D721Med (cell line): ENCODE measurements around the gene GAS7.

Source experiments
- DNase-seq: peaks from one replicate; pipeline ENCODE4 v3.0.0; 2011; ENCODE audit warnings: low spot score; ENCODE audit not compliant: insufficient read length
- FAIRE-seq: peaks from 2 replicates; lab custom pipeline; 2011; peaks lifted over from hg19 to GRCh38; lab: Jason Lieb, UNC
- TF ChIP-seq, protein P1 (sequence below): IDR thresholded peaks from 2 replicates; pipeline ENCODE4 v1.5.1; 2012; ENCODE audit warnings: mild to moderate bottlenecking, control low read depth; ENCODE audit not compliant: insufficient read depth; ENCODE audit errors: missing control alignments

GAS7 gene

DNA sequence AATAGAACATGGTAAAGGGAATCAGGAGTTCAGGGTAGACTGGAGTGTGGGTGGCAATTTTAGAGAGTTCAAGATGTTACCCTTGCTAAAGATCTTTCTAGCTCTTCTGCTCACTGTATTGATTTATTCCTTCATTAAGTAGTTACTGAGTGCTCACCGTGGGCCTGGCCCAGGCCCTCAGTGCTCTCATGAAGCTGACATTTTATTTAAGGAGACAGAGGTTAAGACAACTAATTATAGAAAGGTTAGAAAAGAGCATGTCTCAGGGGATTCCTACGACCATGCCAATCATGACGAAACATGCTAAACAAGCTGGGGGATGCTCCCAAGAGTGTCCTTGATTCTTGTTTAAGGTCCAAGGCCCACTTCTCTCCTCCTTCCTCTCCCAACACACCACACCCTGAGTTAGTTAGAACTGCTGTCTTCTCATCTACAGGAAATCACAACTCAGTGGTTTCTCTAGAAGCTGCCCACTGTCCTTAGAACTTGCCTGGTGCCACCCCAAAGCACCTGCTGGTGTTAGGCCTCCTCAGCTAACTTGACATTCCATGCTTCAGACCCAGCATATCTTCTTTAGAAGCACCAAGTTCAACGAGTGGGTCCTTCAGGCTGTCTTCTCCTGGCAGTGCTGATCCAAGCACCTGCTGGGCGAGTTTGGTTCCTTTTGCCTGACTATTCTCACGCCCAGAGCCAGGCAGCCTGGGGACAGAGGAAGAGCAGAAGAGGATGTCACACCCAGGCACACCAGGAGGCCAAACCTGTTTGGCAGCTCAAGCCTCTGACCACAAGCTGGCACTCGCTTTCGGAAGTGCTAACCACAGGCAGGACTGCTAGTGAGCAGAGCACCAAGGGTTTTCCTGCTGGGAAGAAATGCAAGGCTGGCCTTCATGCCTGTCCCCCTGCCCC lies 79.0 kb downstream of the GAS7 start:
- DNase-seq (no peak), FAIRE-seq (no peak)
- TF ChIP-seq, protein P1, sequence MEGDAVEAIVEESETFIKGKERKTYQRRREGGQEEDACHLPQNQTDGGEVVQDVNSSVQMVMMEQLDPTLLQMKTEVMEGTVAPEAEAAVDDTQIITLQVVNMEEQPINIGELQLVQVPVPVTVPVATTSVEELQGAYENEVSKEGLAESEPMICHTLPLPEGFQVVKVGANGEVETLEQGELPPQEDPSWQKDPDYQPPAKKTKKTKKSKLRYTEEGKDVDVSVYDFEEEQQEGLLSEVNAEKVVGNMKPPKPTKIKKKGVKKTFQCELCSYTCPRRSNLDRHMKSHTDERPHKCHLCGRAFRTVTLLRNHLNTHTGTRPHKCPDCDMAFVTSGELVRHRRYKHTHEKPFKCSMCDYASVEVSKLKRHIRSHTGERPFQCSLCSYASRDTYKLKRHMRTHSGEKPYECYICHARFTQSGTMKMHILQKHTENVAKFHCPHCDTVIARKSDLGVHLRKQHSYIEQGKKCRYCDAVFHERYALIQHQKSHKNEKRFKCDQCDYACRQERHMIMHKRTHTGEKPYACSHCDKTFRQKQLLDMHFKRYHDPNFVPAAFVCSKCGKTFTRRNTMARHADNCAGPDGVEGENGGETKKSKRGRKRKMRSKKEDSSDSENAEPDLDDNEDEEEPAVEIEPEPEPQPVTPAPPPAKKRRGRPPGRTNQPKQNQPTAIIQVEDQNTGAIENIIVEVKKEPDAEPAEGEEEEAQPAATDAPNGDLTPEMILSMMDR = no peak

DNA sequence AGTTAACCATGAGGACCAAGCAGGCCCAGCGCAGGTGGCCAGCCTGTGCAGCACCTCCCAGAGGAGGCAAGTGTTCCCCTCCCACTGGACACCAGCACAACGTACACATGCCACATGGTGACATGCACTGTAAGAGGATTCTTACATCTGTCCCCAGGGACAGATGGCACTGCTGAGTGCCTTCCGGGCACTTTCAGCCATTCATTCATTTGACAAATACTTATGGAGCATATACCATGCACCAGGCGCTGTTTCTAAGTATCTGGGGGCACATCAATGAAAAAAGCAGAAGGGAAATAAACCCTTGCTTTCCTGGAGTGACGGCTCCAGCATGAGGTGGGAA lies 79.6 kb downstream of the GAS7 start:
- FAIRE-seq (no peak), DNase-seq (no peak)
- TF ChIP-seq, protein P1 = no peak

DNA sequence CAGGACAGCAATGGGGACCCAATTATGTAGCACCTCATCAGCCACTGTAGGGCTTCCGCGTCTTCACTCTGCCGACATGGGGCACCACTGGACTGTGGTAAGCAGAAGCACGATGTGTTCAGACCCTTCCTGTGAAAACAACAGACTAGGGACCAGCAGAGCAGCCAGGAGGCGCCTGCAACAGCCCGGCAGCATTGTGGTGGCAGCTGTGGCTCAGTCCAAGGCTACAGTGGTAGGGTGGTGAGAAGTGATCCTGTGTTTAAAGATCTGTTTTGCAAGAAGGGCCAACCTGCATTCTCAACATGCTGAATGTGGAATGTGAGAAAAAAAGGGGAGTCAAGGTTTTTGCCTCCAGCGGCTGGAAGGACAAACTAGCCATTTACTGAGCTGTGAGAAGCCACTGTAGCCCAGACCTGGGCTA lies 80.8 kb downstream of the GAS7 start:
- DNase-seq (no peak), FAIRE-seq (no peak)
- TF ChIP-seq, protein P1 = no peak

DNA sequence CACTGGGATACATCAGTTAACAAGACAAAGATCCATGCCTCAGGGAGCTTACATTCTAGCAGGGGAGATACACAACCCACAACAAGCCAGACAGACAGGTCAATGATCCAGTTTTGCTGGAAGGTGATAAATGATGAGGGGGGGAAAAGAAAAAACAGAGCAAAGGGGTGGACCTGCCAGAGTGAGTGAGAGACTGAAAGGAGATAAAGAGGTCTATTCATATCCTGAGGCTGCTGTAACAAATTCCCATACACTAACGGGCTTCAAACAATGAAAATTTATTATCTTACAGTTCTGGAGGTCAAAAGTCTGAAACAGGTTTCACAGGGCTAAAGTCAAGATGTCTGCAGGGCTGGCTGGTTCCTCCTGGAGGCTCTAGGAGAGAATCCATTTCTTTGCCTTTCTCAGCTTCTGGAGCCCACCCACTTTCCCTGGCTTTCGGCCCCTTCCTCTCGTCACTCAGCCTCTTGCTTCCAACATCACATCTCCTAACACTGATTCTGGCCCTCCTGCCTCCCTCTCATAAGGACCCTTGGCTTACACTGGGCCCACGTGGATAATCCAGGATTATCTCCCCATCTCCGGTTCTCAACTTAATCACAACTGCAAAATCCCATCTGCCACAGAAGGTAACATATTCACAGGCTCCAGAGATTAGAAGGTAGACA lies 81.5 kb downstream of the GAS7 start:
- no peak for DNase-seq
- no peak for FAIRE-seq
- TF ChIP-seq, protein P1 = no peak

DNA sequence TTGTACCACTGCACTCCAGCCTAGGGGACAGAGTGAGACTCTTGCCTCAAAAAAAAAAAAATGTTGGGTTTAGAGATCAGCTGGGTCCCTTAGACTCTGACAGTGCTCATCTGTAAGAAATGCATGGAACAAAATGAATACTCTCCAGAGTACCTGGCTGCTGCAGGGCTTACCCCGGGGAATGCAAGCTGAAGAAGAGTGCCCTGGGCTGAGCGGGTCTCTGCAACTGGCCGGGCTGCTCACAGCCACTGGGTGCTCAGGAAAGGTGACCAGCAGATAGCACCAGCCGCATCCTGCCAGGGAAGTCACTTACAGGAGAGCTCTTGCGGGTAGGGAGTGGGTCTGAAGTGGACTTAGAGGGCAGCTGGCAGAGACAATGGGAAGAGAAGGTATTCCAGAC lies 82.1 kb downstream of the GAS7 start:
- TF ChIP-seq, protein P1 = no peak
- FAIRE-seq = no peak
- DNase-seq = no peak

DNA sequence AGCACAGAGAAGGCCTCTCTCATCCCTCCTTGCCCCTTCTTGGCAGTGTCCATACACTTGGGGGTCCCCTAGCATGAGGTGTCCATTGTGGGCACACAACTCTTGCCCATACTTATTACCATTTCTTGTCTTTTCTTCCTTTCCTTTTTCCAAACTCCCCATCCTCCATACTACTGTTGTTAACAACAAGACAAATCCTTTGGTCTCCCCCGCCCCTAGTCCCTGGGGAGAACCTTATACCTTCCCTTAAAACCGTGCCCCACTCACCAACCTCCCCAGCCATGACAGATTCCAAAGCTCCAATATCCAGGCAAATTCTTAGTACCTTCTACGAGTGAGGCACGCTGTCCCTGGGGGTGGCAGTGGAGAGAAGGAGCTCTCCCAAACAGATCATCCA lies 82.9 kb downstream of the GAS7 start:
- FAIRE-seq = no peak
- DNase-seq = no peak
- TF ChIP-seq, protein P1 = no peak
